SK-N-MC (cell line): Measurements from ENCODE around the gene MC1R.
"Not testable (repeated sequence)": the region's sequence is repeated elsewhere in the genome, so short reads cannot be mapped to it uniquely, and the experiment has no call there.

Experiments used
- DNase-seq: peaks from one replicate; pipeline ENCODE4 v3.0.0-alpha.2; 2011; ENCODE audit warnings: low read depth, low spot score
- H3K27ac ChIP-seq: fragments of 200-600 bp; sonication (generic); 2 replicates; pipeline ENCODE4 v1.5.1; 2016; ENCODE audit warnings: mixed run types
- H3K36me3 ChIP-seq: fragments of 200-600 bp; sonication (generic); 2 replicates; pipeline ENCODE4 v1.6.1; 2017; ENCODE audit warnings: antibody characterized with exemption, low read length, mixed read lengths; ENCODE audit not compliant: insufficient read depth
- H3K4me3 ChIP-seq: fragments of 200-600 bp; sonication (generic); 2 replicates; pipeline ENCODE4 v1.5.1; 2016
- H3K9ac ChIP-seq: fragments of 200-600 bp; sonication (generic); 2 replicates; pipeline ENCODE4 v1.8.0; 2017; ENCODE audit warnings: mixed run types, mixed read lengths; ENCODE audit not compliant: insufficient read length
- H3K9me3 ChIP-seq: fragments of 200-600 bp; sonication (generic); 2 replicates; pipeline ENCODE4 v1.6.1; 2017; ENCODE audit warnings: low read depth, mild to moderate bottlenecking, antibody characterized with exemption, low read length, moderate library complexity, mixed read lengths
- EZH2 ChIP-seq: fragments of 200-600 bp; sonication (generic); IDR thresholded peaks from one replicate; pipeline ENCODE4 v1.6.1; 2017; ENCODE audit warnings: antibody characterized with exemption
- FOXP2 ChIP-seq: optimal IDR thresholded peaks from 2 replicates; pipeline ENCODE3; 2011; ENCODE audit warnings: mild to moderate bottlenecking, moderate library complexity; ENCODE audit not compliant: insufficient read depth; ENCODE audit errors: extremely low read length, control extremely low read depth
- POLR2AphosphoS5 ChIP-seq: IDR thresholded peaks from 2 replicates; pipeline ENCODE4 v1.6.1; 2012; ENCODE audit warnings: mild to moderate bottlenecking, low read depth, low read length, borderline replicate concordance

The MC1R gene

DNA sequence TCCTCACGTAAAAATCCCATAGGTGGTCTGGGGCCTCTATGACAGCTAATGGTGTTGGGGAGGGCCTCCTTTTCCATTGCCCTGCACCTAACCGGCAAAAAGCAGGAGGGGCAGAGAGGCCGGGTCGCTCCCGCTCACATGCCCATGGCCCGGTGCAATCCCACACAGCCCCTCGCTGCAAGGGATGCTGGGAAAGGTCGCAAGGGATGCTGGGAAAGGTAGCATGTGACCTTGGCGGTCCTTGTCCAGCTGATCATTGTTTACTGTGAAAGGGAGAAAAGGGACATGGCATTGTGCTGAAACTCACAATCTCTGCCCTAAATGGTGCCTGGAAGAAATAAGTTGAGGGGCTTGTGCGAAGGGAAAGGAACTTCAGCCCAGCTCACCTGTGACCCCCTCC lies 39.9 kb downstream of the MC1R start:
- no peak for TF ChIP-seq FOXP2
- TF ChIP-seq POLR2AphosphoS5: no peak
- TF ChIP-seq EZH2: no peak
- no peak overlapping the region for H3K27ac ChIP-seq
- H3K9me3 ChIP-seq: no peaks in the 10 kb centered on the region
- no peak overlapping the region for H3K4me3 ChIP-seq
- H3K36me3 ChIP-seq: no peaks in the 10 kb centered on the region
- no peak for DNase-seq
- H3K9ac ChIP-seq: no peak overlapping the region

DNA sequence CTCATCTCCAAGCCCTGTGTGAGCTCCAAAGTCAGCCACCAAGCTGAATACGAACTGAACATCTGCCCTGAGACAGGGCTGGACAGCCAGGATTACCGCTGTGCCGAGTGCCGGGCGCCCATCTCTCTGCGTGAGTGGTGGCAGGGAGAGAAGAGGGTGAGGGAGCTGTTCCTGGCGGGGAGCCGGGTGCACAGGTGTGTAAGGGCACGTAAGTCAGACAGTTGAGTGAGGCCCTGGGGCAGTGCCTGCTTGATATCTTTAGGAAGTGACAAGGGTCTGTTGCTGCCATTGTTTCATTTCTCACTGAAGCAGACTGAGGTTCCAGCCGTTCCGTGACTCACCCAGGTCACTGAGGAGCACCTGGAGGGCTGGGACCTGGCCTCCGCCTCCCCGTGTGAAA lies 42.3 kb downstream of the MC1R start:
- no peak overlapping the region for H3K9ac ChIP-seq
- H3K27ac ChIP-seq: no peak overlapping the region
- no peaks in the 10 kb centered on the region for H3K9me3 ChIP-seq
- TF ChIP-seq EZH2 (no peak), POLR2AphosphoS5 (no peak), FOXP2 (no peak)
- no peak for DNase-seq
- no peaks in the 10 kb centered on the region for H3K36me3 ChIP-seq
- no peak overlapping the region for H3K4me3 ChIP-seq

DNA sequence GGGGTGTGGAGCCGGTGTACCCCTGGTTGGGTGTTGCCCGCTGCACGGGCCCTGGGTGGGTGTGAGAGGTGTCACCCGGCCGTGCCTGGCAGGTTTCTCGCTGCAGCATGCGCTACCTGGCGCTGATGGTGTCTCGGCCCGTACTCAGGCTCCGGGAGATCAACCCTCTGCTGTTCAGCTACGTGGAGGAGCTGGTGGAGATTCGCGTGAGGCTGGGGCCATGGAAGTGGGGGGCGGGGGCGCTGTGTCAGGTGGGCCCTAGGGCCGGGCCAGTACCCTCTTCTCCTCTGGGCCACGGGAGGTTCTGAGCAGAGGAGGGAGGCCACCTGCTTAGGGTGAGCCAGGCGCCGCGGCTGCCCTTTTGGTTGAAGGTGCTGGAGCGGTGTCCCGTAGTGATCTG lies 43.3 kb downstream of the MC1R start:
- Histone ChIP-seq H3K4me3 (no peak overlapping the region), H3K9ac (no peak overlapping the region), H3K27ac (no peak overlapping the region), H3K36me3 (no peaks in the 10 kb centered on the region), H3K9me3 (no peaks in the 10 kb centered on the region)
- TF ChIP-seq EZH2: no peak
- TF ChIP-seq POLR2AphosphoS5: no peak
- TF ChIP-seq FOXP2: no peak
- DNase-seq: no peak

DNA sequence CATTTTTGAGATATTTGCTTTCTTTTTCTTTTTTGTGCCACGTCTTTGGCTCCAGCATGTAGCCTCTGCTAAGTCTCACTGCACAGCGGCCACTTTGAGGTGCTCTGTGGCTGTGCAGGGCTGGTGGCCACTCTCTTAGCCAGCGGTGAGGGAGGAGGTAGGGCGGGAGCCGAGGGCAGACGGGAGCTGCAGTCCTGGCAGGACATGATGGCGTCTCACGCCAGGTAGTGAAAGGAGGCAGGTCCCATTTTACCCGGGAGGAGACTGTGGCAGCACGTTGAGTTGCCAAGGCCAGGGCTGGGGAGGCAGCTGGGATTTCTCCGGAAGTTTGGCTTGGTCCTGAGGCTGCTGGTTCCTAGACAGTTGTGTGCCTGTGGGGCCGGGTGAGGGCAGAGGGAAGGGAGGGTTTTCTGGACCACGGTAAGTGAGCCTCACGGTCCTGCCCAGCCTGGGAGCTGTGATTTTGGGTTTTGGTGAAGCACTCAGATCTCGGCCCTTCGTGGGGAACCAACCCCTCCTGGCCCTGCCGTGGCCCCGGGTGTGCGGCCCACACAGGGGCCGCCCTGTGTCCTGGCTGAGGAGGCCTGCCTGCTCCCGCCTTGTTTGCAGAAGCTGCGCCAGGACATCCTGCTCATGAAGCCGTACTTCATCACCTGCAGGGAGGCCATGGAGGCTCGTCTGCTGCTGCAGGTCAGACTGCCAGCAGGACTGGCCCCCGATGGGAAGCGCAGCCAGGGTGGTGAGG lies 44.3 kb downstream of the MC1R start:
- Histone ChIP-seq H3K4me3 (no peak overlapping the region), H3K9ac (no peak overlapping the region), H3K9me3 (no peaks in the 10 kb centered on the region), H3K27ac (no peak overlapping the region), H3K36me3 (no peaks in the 10 kb centered on the region)
- TF ChIP-seq EZH2: no peak
- no peak for DNase-seq

DNA sequence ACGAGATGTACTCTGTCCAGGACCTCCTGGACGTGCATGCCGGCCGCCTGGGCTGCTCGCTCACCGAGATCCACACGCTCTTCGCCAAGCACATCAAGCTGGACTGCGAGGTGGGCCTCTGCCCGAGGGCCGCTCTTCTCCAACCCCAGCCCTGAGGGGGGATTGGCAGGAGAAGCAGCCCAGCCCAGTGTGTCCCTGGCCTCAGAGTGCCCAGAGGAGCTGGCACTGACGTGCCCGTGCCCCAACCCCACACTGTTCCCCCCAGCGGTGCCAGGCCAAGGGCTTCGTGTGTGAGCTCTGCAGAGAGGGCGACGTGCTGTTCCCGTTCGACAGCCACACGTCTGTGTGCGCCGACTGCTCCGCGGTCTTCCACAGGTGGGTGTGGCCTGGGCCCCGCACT lies 45.5 kb downstream of the MC1R start:
- Histone ChIP-seq H3K9me3 (no peaks in the 10 kb centered on the region), H3K4me3 (no peak overlapping the region), H3K9ac (no peak overlapping the region), H3K36me3 (no peaks in the 10 kb centered on the region), H3K27ac (no peak overlapping the region)
- no peak for DNase-seq
- no peak for TF ChIP-seq POLR2AphosphoS5
- TF ChIP-seq FOXP2: no peak
- no peak for TF ChIP-seq EZH2

DNA sequence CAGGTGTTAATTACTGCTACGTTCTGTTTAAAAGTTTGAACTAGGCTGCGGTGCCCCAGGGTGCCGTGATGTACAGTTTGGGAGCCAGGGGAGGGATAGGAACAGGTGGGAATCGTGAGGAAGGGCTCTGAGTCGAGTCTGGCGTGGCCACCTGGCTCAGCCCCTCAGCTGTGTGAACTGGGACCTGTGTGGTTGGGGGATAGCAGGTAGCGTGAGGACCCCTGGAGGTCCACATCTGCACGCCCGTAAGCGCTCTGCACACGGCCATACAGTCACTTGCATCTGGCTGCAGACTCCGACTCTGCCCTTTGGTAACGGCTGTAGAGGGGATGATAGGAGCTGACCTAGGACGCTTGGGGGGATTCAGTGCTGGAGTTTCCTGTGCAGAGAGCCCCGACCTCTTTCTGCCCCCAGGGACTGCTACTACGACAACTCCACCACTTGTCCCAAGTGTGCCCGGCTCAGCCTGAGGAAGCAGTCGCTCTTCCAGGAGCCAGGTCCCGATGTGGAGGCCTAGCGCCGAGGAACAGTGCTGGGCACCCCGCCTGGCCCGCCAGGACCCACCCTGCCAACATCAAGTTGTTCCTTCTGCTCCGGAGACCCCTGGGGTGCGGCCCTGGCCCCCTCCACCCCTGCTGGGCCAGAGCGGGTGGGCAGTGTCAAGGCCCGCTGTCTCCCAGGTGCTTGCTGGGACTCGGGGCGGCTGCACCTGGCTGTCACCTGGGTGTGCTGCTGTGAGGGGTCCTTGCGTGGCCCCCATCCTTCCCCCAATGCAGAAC lies 47.0 kb downstream of the MC1R start:
- Histone ChIP-seq H3K27ac (no peak overlapping the region), H3K36me3 (no peaks in the 10 kb centered on the region), H3K9ac (no peak overlapping the region), H3K9me3 (no peaks in the 10 kb centered on the region), H3K4me3 (no peak overlapping the region)
- DNase-seq: no peak
- no peak for TF ChIP-seq POLR2AphosphoS5
- TF ChIP-seq FOXP2: no peak
- no peak for TF ChIP-seq EZH2

DNA sequence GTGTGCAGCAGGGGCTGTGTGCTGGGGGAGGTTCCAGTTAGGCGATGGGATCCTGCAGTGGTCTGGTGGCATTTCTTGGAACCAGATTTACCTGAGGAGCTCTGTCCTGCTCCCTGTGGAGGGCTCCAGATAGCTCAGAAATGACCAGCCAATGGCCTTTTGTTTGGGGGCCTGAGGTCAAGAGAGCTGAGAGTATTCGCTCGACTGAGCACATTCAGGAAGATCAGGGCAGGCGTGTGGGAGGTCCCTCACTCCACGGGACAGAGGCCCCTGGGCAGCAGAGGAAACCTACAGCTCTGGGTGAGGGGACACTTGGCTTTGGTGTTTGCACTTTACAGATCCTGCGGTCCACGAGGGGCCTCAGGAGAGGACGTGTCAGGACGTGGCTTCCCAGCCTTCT lies 48.1 kb downstream of the MC1R start:
- H3K27ac ChIP-seq: no peak overlapping the region
- H3K36me3 ChIP-seq: no peaks in the 10 kb centered on the region
- H3K9me3 ChIP-seq: no peaks in the 10 kb centered on the region
- H3K9ac ChIP-seq: no peak overlapping the region
- H3K4me3 ChIP-seq: no peak overlapping the region
- DNase-seq: no peak
- TF ChIP-seq EZH2 (no peak), POLR2AphosphoS5 (no peak), FOXP2 (no peak)

DNA sequence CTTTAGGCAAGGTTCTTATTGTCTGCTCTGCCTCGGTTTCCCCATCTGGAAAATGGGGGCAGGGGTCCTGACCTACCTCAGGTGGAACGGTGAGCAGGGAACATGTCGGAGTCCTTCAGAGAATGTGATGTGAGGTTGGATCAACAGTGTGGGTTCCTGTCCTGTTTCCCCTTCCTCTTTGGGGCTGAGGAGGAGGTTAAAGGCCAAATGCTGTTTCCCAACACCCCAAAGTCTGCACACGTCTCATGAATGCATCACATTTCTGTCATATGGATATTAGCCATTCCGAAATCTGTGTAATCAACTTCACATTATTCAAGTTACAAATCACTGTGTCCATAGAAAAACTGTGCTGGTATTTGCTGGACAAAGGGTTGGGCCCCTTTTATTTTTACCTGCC lies 48.8 kb downstream of the MC1R start:
- H3K27ac ChIP-seq, H3K9me3 ChIP-seq, H3K4me3 ChIP-seq, DNase-seq, H3K36me3 ChIP-seq, H3K9ac ChIP-seq: not testable (repeated sequence)

DNA sequence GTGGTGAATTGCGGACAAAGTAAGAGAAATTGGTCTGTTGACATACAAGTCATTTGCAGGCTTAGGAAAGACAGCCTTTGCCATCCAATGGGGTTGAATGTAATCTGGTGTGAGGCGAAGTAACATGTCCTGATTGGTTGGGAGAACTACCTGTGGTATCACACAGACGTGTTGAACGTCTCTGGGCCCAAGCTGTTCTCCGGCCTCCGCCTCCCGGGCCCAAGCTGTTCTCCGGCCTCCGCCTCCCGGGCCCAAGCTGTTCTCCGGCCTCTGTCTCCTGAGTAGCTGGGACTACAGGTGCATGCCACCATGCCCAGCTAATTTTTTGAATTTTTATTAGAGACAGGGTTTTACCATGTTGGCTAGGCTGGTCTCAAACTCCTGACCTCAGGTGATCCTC lies 49.4 kb downstream of the MC1R start:
- not testable (repeated sequence) for H3K36me3 ChIP-seq, H3K4me3 ChIP-seq, H3K9ac ChIP-seq, H3K9me3 ChIP-seq, H3K27ac ChIP-seq, DNase-seq
